Nephron progenitor cell (in vitro differentiated cells): ENCODE results near the gene SEC14L2.

Experiments used
- DNase-seq: peaks from one replicate; pipeline ENCODE4 v3.0.0; 2021
- H3K27ac Mint-ChIP-seq: 2 replicates; pipeline ENCODE4 v1.8.0; 2021; ENCODE audit warnings: mild to moderate bottlenecking, moderate library complexity, mixed read lengths
- H3K27me3 Mint-ChIP-seq: 2 replicates; pipeline ENCODE4 v1.8.0; 2021; ENCODE audit warnings: mild to moderate bottlenecking, low read depth, mixed read lengths; ENCODE audit not compliant: poor library complexity
- H3K36me3 Mint-ChIP-seq: 2 replicates; pipeline ENCODE4 v1.8.0; 2021; ENCODE audit warnings: low read depth, mixed read lengths
- H3K4me1 Mint-ChIP-seq: 2 replicates; pipeline ENCODE4 v1.8.0; 2021; ENCODE audit warnings: mixed read lengths
- H3K4me3 Mint-ChIP-seq: 2 replicates; pipeline ENCODE4 v1.8.0; 2021; ENCODE audit warnings: mild to moderate bottlenecking, moderate library complexity, mixed read lengths
- H3K9me3 Mint-ChIP-seq: 2 replicates; pipeline ENCODE4 v1.8.0; 2021; ENCODE audit warnings: mild to moderate bottlenecking, moderate library complexity, mixed read lengths
- TF ChIP-seq, protein P1 (sequence below): fragments of 200-600 bp; sonication (generic); IDR thresholded peaks from 2 replicates; pipeline ENCODE4 v1.5.0; 2021; ENCODE audit warnings: antibody characterized with exemption

SEC14L2 gene

GRCh38 chr22:30425327-30425615 is 28.5 kb downstream of the SEC14L2 start:
- Mint-ChIP-seq H3K4me1 (peaks cover 51% of the 10 kb centered on the region), H3K27me3 (peaks cover 10% of the 10 kb centered on the region), H3K4me3 (peak overlapping the region; percentile 91), H3K27ac (peak overlapping the region; percentile 13), H3K36me3 (peaks cover 22% of the 10 kb centered on the region), H3K9me3 (no peaks in the 10 kb centered on the region)
- DNase-seq: no peak
- TF ChIP-seq, protein P1, sequence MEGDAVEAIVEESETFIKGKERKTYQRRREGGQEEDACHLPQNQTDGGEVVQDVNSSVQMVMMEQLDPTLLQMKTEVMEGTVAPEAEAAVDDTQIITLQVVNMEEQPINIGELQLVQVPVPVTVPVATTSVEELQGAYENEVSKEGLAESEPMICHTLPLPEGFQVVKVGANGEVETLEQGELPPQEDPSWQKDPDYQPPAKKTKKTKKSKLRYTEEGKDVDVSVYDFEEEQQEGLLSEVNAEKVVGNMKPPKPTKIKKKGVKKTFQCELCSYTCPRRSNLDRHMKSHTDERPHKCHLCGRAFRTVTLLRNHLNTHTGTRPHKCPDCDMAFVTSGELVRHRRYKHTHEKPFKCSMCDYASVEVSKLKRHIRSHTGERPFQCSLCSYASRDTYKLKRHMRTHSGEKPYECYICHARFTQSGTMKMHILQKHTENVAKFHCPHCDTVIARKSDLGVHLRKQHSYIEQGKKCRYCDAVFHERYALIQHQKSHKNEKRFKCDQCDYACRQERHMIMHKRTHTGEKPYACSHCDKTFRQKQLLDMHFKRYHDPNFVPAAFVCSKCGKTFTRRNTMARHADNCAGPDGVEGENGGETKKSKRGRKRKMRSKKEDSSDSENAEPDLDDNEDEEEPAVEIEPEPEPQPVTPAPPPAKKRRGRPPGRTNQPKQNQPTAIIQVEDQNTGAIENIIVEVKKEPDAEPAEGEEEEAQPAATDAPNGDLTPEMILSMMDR: no peak

- H3K9me3 Mint-ChIP-seq: no peaks in the 10 kb centered on the region
- peak within 1 kb of the TSS; percentile 13 for H3K27ac Mint-ChIP-seq
- H3K4me3 Mint-ChIP-seq: peak within 1 kb of the TSS; percentile 91
- peaks cover 17% of the 10 kb centered on the region for H3K36me3 Mint-ChIP-seq
- TF ChIP-seq, protein P1: no peak
- peak; percentile 76 for DNase-seq
- H3K27me3 Mint-ChIP-seq: peaks cover 6% of the 10 kb centered on the region
- peaks cover 46% of the 10 kb centered on the region for H3K4me1 Mint-ChIP-seq
These were observed 29.0 kb downstream of the SEC14L2 start, which contains the start of gene MTFP1 for GRCh38 chr22:30425616-30426387. Gene MTFP1, plus strand, starts transcription at chr22:30425768. Its CDS starts 112 bp downstream, at chr22:30425880.

DNA sequence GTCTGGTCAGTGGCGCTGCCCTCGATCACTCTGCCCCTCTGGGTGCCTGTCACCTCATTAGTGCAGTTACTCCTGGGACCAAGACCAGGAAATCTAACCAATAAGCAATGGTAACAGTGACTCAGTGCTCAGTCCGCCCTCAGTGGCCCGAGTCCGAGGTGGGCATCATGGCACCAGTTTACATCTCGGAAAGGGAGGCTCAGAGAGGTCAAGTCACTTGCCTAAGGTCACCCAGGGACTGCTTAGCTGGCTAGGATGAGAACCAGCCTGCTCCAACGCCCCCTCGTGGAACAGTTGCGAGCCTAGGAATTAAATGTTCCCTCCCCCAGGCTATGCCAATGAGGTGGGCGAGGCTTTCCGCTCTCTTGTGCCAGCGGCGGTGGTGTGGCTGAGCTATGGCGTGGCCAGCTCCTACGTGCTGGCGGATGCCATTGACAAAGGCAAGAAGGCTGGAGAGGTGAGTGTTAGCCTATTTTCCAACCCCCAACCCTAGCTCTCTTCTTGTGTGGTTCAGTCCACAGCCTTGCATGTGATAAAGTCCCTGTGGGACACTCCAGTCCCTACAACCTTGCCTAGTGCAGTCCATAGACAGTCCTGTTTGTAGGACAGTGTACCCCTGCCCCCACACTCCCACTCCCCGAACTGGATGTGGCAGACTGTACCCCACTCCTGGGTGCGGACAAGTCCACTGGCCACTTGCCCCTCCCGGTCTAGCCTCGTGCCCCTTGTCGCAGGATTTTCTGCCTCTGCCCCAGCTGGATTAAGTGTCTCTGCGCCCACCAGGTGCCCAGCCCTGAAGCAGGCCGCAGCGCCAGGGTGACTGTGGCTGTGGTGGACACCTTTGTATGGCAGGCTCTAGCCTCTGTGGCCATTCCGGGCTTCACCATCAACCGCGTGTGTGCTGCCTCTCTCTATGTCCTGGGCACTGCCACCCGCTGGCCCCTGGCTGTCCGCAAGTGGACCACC is 29.9 kb downstream of the SEC14L2 start:
- Mint-ChIP-seq H3K27ac (no peak overlapping the region), H3K36me3 (peaks cover 17% of the 10 kb centered on the region), H3K4me1 (peaks cover 37% of the 10 kb centered on the region), H3K9me3 (no peaks in the 10 kb centered on the region), H3K4me3 (peak overlapping the region; percentile 91), H3K27me3 (peaks cover 6% of the 10 kb centered on the region)
- DNase-seq: peak; percentile 74
- TF ChIP-seq, protein P1: peak; percentile 48

DNA sequence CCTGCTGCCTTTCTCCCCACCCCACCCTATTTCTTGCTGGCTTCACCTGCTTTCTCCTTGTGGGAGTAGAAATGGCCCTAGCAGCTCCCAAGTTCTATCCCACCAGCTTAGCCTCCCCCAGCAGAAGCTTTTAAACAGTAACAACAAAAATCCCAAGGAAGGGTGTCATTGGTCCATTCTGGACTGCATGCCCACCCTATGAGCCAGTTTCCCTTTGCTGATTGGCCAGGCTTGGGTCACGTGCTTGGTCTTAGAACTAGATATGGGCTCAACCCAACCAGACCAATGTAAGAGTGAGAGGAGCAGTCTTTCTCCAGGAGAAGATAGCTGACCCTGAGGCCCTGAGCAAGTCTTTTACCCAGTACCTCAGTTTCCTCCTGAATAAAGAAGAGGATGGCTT is 31.1 kb downstream of the SEC14L2 start:
- TF ChIP-seq, protein P1: no peak
- DNase-seq: no peak
- Mint-ChIP-seq H3K9me3 (no peaks in the 10 kb centered on the region), H3K36me3 (peaks cover 17% of the 10 kb centered on the region), H3K4me1 (peaks cover 25% of the 10 kb centered on the region), H3K27ac (no peak overlapping the region), H3K27me3 (peaks cover 6% of the 10 kb centered on the region), H3K4me3 (peak overlapping the region; percentile 60)

GRCh38 chr22:30429887-30430286 is 33.1 kb downstream of the SEC14L2 start:
- peak overlapping the region; percentile 71 for H3K27ac Mint-ChIP-seq
- TF ChIP-seq, protein P1: no peak
- DNase-seq: no peak

More at GRCh38 chr22:30429887-30430286, 33.1 kb downstream of the SEC14L2 start:
- Mint-ChIP-seq H3K9me3 (no peaks in the 10 kb centered on the region), H3K36me3 (peaks cover 17% of the 10 kb centered on the region), H3K27me3 (peaks cover 6% of the 10 kb centered on the region), H3K4me1 (peaks cover 19% of the 10 kb centered on the region), H3K4me3 (no peak overlapping the region)
